CD4-positive, alpha-beta T cell treated with Interleukin-17A for 1 hour (primary cell): ENCODE measurements around the gene POU5F1.
"Not testable (repeated sequence)": the region's sequence is repeated elsewhere in the genome, so short reads cannot be mapped to it uniquely, and the experiment has no call there.

Experiments
- DNase-seq: peaks from one replicate; pipeline ENCODE4 v3.0.0-alpha.2; 2020

POU5F1 gene

GRCh38 chr6:31170600-31170881, at the start of gene POU5F1:
POU5F1 (minus strand) TSS chr6:31170682; CDS start chr6:31170620, 62 bp downstream.
- no peak for DNase-seq

- DNase-seq, result no peak
Observed at GRCh38 chr6:31216208-31216898, 45.9 kb upstream of the POU5F1 start.

DNA sequence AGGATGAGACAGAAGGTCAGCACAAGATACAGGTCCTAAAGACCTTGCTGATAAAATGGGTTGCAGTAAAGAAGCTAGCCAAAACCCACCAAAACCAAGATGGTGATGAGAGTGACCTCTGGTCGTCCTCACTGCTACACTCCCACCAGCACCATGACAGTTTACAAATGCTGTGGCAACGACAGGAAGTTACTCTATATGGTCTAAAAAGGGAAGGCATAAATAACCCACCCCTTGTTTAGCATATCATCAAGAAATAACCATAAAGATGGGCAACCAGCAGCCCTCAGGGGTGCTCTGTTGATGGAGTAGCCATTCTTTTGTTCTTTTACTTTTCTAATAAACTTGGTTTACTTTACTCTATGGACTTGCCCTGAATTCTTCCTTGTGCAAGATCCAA, 44.7 kb upstream of the POU5F1 start:
- not testable (repeated sequence) for DNase-seq

DNA sequence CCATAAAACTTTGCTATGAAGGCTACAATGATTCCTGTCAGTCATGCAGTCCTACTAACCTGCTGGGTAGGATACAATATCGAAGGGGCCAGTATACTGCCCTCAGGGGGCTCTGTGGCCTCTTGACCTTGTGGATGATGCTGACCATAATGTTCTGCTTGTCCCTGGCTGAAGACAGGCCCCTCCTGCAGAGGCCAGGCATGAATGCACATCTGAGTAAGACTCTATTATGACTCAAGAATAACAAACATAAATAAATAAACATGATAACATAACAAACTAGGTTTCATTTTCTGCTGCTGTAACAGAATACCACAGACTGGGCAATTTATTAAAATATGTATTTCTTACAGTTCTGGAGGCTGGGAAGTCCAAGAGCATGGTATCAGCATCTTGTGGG, 44.0 kb upstream of the POU5F1 start:
- no peak for DNase-seq

DNA sequence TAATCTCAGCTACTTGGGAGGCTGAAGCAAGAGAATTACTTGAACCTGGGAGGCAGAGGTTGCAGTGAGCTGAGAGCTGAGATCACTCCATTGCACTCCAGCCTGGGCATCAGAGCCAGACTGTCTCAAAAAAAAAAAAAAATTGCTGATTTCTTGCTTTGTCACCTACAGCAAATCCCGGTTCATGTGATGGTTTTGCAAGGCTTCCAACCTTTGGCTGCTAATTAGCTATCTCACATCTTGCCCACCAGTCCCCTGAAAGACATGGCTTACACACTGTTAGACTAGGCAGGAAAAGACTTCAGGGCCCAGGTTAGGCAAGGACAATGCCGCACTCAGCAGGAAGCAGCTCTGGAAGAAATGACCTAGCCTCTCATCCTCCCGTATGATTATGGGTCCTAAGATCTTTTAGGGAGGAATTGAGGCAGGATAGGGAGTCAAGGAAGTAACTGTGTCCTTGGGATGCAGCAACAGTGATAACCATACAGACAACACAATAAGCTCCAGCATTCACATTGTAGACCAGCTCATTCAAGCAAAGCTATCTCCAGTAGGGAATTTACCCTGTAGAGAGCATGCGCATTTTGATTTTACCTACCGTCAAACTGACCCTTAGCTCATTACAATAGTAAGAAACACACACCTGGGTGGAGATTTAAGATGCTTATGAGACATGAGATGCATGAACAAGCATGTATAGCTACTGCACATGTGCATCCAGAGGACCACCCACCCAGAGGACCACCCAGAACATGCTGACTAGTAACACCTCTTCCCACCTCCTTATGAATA, 40.5 kb upstream of the POU5F1 start:
- no peak for DNase-seq

DNA sequence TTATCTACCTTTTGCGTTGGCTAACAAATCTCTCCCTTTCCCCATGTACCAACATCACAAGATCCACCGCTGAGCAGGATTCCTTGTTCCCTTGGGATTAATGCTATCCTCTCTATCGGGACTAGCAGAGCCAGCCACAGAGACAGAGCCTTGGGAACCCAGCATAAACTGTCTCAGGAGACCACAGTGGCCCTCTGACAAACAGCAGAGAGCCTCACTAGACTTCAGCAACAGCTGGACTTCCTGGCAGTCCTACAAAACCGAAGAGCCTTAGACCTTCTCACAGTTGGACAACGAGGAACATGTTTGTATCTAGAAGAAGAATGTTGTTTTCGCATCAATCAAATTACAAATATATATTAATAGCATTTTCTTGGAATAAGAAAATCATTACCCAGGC, 39.6 kb upstream of the POU5F1 start:
- no peak for DNase-seq

GRCh38 chr6:31209137-31209536, 38.7 kb upstream of the POU5F1 start:
- no peak for DNase-seq

- DNase-seq, result no peak
Observed at GRCh38 chr6:31208506-31208905, 38.0 kb upstream of the POU5F1 start.

DNA sequence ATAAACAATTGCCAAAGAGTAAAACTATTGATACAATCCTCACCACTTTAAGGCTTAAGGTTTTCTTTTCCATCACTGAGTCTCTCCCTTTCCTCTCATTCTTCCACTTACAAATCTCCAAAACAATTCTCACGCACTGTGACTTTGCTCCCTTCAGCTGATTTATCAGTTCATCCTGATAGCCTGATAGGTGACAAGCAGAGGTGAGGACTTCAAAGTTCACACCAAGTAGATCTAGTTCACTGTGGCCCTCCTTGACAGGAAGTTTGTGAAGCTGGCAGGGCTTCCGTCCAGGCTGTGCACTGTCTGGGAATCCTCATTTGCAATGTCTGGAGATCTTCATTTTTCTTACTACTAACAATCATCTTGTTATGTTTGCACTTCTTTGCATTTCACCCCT, 35.2 kb upstream of the POU5F1 start:
- no peak for DNase-seq

DNA sequence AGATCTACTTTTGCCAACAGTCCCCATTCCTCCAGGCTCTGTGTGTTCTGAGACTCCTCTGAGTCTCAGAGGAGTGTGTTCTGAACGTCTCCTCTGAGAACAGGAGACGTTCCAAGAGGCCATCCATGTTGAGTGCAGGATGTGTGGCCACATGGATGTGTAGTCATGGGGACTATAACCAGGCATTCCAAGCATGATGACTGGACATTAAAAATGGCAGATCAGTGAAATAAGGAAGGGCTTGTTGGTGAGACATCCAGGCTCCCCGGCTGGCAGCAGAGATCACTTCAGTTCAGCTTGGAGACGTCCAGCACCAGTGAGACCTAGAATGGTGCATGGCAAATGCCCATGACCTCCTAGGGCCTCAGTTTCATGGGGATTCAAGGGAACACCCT, 34.3 kb upstream of the POU5F1 start:
- DNase-seq, result no peak

DNA sequence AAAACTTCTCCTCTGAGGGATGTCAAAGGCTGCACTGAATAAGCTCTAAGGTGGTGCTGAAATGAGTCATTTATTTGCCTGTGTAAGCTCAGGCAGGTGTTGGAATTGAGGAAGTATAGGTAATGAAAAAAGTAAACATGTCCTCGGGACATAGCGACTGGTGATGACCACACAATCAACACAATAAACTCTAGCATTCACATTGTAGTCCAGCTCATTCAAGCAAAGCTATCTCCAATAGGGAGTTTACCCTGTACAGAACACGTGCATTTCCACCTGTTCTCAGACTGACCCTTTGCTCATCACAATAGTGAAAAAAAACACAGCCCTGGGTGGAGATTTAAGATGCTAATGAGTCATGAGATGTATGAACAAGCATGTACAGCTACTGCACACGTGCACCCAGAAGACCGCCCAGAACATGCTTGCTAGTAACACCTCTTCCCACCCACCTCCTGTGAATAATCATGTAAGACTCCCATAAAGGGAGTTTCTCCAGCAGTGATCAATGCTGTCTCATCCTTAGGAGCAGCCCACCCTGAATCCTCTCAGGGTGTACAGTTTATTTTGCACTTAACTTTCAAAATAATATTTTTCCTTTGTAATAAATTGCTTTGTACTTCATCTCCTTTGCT, 33.0 kb upstream of the POU5F1 start:
- DNase-seq, result peak; percentile 72

DNA sequence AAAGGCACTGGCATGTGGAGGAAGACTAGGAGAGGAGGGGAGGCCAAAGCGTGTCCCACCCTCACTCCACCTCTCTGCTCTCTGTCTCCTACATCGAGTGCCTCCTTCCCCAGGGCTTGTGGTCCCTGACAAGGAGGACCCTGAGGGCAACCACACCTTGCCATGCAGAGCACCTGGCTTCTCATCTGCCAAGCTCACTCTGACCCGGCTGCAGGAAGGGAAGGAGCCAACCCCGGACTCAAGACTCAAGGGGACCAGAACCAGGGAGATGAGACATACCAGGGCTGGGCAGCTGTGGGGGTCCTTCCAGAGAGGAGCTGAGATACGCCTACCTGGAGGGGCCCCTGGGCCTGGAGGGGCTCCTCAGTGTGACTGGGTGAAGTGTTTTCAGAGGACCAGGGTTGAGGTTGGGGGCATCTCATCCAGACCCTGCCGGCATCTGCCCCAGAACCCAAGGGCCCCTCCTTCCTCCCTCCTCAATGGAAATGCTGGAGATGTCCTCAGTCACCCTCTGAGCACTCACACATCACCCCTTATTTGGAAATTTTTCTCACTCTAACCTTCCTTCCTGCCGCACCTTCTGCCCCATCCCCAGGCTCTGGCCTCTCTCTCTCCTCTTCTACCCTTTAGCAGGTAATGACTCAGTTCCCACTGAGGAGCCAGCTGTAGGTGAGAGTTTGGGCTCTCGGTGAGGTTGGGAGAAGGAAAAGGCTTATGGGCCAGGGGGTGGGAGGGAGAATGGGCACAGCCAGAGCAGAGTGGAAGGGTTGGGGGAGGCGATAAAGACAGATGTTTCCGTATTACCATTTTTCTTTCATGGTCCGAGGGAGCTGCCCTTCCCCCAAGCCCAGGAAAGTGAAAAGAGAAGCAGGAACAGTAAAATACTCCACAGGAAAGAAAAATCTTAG, 32.0 kb upstream of the POU5F1 start:
- peak; percentile 35 for DNase-seq

DNA sequence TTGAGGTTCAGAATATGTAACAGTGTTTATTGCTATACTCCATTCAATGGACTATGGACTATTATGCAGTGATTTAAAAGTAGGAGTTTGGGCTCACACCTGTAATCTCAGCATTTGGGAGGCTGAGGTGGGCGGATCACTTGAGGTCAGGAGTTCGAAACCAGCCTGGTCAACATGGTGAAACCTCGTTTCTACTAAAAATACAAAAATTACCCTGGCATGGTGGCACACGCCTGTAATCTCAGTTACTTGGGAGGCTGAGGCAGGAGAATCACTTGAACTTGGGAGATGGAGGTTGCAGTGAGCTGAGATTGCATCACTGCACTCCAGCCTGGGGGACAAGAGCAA, 28.6 kb upstream of the POU5F1 start:
- not testable (repeated sequence) for DNase-seq

DNA sequence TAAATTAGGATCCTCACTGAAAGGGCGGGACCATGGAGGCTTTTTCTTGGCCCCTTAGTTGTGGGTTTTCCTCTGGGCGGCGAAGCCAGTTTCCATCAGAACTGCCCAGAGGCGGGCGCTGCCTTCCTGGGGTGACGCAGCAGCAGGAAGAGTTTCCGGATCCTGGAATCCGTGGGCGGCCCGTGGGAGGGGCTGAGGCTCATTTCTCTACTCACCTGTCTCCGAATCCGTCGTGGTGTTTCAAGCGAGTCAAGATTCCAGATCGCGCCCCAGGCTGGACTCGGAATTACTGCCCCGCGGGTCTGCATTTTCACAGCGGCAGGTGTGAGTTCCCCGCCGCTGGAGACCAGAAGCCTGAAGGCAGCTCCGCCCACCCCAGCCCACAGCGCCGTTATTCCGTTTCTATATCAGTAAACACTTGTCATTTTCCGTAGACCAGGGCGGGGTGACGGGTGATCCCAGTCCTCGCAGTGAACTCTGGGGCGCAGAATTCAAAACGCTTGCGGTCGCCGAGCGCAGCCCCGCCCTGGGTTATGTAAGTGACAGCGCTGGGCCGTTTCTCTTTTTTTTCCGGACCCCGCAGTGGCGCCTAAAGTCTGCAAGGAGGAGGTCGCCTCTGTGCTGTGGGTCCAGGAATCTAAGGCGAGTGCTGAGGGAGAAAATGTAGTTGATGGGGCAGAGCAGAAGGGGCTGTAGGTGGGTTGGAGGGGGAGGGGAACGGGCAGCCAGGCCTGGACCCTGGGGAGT, 27.2 kb upstream of the POU5F1 start:
- DNase-seq, result peak; percentile 97

GRCh38 chr6:31196251-31197022, 26.0 kb upstream of the POU5F1 start:
- DNase-seq, result peak; percentile 43

DNA sequence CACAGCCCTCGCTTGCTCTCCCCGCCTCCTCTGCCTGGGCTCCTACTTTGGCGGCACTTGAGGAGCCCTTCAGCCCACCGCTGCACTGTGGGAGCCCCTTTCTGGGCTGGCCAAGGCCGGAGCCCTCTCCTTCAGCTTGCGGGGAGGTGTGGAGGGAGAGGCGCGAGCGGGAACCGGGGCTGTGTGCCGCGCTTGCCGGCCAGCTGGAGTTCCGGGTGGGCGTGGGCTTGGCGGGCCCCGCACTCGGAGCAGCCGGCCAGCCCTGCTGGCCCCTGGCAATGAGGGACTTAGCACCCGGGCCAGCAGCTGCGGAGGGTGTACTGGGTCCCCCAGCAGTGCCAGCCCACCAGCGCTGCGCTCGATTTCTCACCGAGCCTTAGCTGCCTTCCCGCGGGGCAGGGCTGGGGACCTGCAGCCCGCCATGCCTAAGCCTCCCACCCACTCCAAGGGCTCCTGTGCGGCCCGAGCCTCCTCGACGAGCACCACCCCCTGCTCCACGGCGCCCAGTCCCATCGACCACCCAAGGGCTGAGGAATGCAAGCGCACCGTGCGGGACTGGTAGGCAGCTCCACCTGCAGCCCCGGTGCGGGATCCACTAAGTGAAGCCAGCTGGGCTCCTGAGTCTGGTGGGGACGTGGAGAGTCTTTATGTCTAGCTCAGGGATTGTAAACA, 25.0 kb upstream of the POU5F1 start:
- DNase-seq, result not testable (repeated sequence)

- DNase-seq, result no peak
Observed at GRCh38 chr6:31194061-31194834, 23.8 kb upstream of the POU5F1 start.

DNA sequence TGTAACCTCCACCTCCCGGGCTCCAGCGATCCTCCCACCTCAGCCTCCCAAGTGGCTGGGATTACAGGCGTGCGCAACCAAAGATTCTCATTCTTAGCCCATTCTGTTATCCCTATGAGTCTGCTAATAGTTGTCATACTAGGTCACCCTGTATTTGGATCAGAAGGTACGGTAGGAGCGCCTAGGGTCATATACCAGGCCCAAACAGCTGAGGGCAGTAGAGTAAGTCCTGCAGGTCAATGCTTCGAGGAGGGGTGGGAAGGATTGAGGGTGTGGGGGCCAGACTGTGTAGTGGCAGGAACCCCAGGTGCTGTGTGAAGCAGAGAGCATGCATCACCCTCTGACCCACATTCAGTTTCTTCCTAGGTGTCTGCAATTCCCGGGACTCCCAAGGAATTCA, 22.7 kb upstream of the POU5F1 start:
- DNase-seq, result no peak

- peak; percentile 77 for DNase-seq
Observed at GRCh38 chr6:31192431-31193105, 22.1 kb upstream of the POU5F1 start.

- DNase-seq, result no peak
Observed at GRCh38 chr6:31190488-31190887, 20.0 kb upstream of the POU5F1 start.
